BE2C (cell line): ENCODE measurements around the gene BTRC.

Experiments
- DNase-seq: peaks from one replicate; pipeline ENCODE4 v3.0.0-alpha.2; 2020
- H3K27me3 ChIP-seq: fragments of 250-450 bp; sonication (Bioruptor Pico); 2 replicates; pipeline ENCODE4 v1.5.1; 2020; ENCODE audit warnings: mild to moderate bottlenecking
- H3K36me3 ChIP-seq: fragments of 250-450 bp; sonication (Bioruptor Pico); 2 replicates; pipeline ENCODE4 v1.5.1; 2020; ENCODE audit warnings: mild to moderate bottlenecking
- H3K4me1 ChIP-seq: fragments of 250-450 bp; sonication (Bioruptor Pico); 2 replicates; pipeline ENCODE4 v1.5.1; 2020
- H3K4me3 ChIP-seq: 2 replicates; pipeline ENCODE4 v1.5.1; 2011; ENCODE audit warnings: low read depth, low read length
- H3K9me3 ChIP-seq: fragments of 250-450 bp; sonication (Bioruptor Pico); 2 replicates; pipeline ENCODE4 v1.5.1; 2020
- TF ChIP-seq, protein P1 (sequence below): IDR thresholded peaks from 2 replicates; pipeline ENCODE4 v1.5.1; 2012; ENCODE audit warnings: mild to moderate bottlenecking, low read depth, low read length

BTRC gene

DNA sequence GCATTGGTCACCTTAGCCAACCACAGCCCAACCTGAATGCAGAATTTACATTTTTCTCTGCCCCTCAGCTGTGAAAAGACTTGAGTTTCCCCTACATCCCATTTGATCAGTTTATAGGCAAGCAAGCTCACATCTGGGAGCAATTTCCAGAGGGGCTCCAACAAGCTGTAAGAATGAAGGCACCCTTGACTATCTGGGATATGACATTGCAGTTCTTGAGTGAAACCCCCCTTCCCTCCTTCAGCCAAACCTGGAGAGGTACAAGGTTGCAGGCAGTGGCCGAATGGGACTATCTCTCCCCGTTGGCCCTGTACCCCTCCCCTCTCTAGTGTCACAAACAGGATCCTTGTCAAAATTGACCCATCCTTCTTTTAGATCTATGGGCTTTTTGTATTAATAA lies 203.6 kb downstream of the BTRC start:
- no peak overlapping the region for H3K4me3 ChIP-seq
- H3K4me1 ChIP-seq: peaks cover 33% of the 10 kb centered on the region
- DNase-seq: no peak
- TF ChIP-seq, protein P1, sequence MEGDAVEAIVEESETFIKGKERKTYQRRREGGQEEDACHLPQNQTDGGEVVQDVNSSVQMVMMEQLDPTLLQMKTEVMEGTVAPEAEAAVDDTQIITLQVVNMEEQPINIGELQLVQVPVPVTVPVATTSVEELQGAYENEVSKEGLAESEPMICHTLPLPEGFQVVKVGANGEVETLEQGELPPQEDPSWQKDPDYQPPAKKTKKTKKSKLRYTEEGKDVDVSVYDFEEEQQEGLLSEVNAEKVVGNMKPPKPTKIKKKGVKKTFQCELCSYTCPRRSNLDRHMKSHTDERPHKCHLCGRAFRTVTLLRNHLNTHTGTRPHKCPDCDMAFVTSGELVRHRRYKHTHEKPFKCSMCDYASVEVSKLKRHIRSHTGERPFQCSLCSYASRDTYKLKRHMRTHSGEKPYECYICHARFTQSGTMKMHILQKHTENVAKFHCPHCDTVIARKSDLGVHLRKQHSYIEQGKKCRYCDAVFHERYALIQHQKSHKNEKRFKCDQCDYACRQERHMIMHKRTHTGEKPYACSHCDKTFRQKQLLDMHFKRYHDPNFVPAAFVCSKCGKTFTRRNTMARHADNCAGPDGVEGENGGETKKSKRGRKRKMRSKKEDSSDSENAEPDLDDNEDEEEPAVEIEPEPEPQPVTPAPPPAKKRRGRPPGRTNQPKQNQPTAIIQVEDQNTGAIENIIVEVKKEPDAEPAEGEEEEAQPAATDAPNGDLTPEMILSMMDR: no peak
- H3K27me3 ChIP-seq: no peaks in the 10 kb centered on the region
- no peaks in the 10 kb centered on the region for H3K9me3 ChIP-seq
- H3K36me3 ChIP-seq: no peaks in the 10 kb centered on the region

DNA sequence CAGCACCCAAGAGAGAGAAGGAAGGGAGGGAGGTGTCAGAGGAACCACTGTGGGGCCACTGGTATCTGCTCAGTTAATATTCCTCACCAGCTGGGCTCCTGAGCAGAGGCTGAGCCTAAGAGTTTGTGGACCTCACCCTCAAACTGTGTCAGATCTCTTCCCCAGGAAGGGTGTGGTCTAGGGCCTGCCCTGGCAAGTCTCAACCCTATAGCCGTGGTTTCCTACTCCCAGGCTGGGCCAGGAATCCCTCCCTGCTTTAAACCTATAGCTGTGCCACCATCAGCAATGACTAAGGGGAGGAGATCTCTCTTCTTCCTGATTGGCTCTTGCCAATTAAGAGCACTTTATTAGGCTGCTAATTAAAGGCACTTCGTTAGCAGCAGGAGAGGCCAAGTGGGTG lies 204.2 kb downstream of the BTRC start:
- Histone ChIP-seq H3K36me3 (no peaks in the 10 kb centered on the region), H3K27me3 (no peaks in the 10 kb centered on the region), H3K9me3 (no peaks in the 10 kb centered on the region), H3K4me1 (peaks cover 33% of the 10 kb centered on the region), H3K4me3 (no peak overlapping the region)
- TF ChIP-seq, protein P1: no peak
- no peak for DNase-seq

DNA sequence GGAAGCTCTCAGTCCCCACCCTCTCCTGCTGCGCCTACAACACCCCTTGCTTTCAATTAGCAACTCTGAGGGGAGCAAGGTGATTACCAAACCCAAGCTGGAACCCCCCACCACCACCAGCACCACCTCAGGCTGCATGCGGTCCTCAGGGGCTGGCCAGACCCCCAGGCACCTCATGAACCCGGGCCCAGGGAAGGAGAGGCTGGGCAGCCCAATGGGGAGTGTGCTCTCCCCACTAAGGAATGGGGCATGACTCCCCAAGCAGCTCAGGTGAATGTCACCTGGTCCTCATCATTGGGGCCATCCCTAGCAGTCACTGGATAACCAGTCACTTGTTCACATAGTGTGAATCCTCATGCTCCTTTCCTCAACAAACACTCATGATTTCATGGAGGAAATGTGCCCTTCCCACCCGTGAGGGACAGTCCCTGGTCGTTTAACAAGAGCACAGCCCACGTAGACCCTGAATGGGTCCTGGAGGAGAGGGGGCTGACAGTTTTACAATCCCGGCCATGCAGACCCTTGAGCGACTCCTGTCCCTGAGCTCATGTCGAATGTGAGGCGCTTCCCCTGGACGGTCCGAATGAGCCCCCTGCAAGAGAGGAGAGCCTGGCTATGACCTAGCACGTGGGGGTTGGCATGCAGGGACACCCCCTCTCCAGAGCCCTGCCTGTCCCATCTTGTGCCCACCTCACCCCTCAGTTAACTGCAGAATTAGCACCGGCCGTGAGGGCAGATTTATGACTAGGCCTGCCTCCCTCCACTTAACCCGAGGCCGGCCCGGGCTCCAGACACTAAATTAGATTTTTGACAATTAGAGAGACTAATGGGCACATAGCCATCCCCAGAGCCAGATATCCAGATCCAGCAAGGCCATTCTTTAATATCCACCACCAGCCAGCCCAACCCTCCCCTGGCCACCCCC lies 205.0 kb downstream of the BTRC start:
- TF ChIP-seq, protein P1: no peak
- H3K4me1 ChIP-seq: peaks cover 33% of the 10 kb centered on the region

DNA sequence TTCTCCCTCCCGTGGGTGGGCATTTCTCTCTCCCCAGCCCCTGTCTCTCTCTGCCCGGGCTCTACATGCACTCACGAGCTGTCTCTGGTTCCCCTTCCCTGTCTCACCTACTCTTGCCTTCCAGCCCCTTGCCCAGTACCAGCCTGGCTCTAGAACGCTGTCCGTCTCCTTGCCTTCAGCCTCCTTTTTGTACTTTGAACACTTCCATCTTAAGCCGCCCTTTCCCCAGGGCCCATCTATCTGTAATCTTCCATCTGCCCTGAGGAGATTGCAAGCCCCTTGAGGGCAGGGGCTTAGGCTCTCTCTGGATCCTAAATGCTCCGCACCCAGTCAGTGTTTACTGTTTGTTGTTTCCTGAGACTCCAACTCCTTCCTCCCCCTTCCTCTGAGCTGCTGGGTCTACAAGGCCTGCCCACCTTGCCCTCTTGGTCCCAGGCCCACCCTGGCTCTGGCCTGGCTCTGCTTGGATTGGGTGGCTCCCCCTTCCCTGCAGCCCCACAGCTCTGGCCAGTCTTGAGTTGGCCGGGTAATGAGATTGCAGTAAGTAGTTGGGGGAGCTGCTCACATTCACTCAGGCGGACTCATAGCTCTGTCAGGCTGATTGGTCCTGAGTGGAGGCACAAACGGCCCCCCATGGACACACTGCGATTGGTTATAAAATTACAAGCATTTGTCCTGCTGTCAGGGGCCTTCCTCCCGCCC lies 205.8 kb downstream of the BTRC start:
- Histone ChIP-seq H3K9me3 (no peaks in the 10 kb centered on the region), H3K4me3 (no peak overlapping the region), H3K4me1 (peaks cover 33% of the 10 kb centered on the region), H3K27me3 (no peaks in the 10 kb centered on the region), H3K36me3 (no peaks in the 10 kb centered on the region)
- no peak for DNase-seq
- TF ChIP-seq, protein P1: no peak

More for the DNA sequence above, 205.0 kb downstream of the BTRC start:
- H3K36me3 ChIP-seq: no peaks in the 10 kb centered on the region
- H3K27me3 ChIP-seq: no peaks in the 10 kb centered on the region
- DNase-seq: peak; percentile 79
- no peak overlapping the region for H3K4me3 ChIP-seq
- no peaks in the 10 kb centered on the region for H3K9me3 ChIP-seq

DNA sequence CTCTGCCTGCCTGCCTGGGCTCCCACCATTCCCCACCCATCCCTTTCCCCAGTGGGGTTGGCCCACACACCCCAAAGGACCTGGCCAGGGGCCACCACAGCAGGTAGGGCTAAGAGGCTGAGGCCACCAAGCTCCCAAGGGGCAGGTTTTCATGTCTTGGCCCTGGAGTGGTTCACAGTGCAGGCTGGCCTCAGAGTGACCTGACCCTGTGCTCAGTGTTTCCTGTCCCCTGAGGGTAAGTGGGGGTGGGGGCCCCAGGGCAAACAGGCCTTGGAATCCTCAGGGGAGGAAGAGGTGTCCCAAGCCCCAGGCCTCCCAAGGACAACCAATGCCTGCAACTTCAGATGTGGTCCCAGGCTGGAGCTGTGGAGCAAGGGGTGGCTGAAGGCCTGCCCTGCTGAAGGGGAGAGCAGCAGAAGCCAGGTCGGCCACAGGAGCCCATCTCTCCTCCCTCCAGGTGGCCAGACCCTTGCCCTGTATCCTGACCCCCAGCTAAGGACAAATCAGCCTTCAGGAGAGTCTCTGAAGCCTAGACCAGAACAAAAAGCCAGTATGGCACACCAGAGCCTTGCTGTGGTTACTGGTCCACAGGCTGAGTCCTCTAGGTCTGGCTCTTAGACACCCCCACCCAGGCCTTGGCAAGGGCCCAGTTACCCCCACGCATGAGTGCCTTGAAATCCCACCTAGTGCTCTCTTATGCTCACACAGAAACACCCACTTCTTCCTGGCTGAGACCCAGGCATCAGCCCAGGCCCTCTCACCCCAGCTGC lies 206.5 kb downstream of the BTRC start:
- Histone ChIP-seq H3K36me3 (no peaks in the 10 kb centered on the region), H3K27me3 (no peaks in the 10 kb centered on the region), H3K9me3 (no peaks in the 10 kb centered on the region), H3K4me1 (peaks cover 33% of the 10 kb centered on the region), H3K4me3 (no peak overlapping the region)
- peak; percentile 38 for DNase-seq
- TF ChIP-seq, protein P1: no peak
